ENCODE results near the gene EID2.

EID2 gene

GRCh38 chr19:39507715-39508364 lies 32.1 kb downstream of the EID2 start:
- no peak for DNase-seq (ENCODE audit: low read depth in 2 of 2)
- TF ChIP-seq, protein P1, sequence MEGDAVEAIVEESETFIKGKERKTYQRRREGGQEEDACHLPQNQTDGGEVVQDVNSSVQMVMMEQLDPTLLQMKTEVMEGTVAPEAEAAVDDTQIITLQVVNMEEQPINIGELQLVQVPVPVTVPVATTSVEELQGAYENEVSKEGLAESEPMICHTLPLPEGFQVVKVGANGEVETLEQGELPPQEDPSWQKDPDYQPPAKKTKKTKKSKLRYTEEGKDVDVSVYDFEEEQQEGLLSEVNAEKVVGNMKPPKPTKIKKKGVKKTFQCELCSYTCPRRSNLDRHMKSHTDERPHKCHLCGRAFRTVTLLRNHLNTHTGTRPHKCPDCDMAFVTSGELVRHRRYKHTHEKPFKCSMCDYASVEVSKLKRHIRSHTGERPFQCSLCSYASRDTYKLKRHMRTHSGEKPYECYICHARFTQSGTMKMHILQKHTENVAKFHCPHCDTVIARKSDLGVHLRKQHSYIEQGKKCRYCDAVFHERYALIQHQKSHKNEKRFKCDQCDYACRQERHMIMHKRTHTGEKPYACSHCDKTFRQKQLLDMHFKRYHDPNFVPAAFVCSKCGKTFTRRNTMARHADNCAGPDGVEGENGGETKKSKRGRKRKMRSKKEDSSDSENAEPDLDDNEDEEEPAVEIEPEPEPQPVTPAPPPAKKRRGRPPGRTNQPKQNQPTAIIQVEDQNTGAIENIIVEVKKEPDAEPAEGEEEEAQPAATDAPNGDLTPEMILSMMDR (IDR thresholded peaks at IDR 0.05; ENCODE audit: low read depth, low read length), result no peak
- peak overlapping the region; percentile 42 to 51 for H3K4me3 ChIP-seq (replicated peaks in 1 of 2; ENCODE audit: low read depth in 2 of 2, low read length in 2 of 2)

DNA sequence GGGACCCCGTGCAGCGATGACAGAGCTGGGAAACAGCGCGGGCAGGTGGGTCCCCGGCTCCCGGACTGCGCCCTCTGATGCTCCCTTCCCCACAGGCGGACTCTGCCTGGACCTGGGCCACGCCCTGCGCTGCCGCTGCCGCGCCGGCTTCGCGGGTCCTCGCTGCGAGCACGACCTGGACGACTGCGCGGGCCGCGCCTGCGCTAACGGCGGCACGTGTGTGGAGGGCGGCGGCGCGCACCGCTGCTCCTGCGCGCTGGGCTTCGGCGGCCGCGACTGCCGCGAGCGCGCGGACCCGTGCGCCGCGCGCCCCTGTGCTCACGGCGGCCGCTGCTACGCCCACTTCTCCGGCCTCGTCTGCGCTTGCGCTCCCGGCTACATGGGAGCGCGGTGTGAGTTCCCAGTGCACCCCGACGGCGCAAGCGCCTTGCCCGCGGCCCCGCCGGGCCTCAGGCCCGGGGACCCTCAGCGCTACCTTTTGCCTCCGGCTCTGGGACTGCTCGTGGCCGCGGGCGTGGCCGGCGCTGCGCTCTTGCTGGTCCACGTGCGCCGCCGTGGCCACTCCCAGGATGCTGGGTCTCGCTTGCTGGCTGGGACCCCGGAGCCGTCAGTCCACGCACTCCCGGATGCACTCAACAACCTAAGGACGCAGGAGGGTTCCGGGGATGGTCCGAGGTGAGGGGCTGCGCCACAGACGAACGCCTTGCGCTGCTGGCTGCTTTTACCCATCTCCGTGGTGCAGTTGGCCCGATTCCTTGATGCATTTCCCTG lies 32.8 kb downstream of the EID2 start:
- TF ChIP-seq, protein P1 (IDR thresholded peaks at IDR 0.05; ENCODE audit: low read depth, low read length), result no peak
- peak; percentile 60 to 71 for DNase-seq (ENCODE audit: low read depth in 2 of 2)
- H3K4me3 ChIP-seq (replicated peaks in 1 of 2; ENCODE audit: low read depth in 2 of 2, low read length in 2 of 2), result peak overlapping the region; percentile 42 to 51

- TF ChIP-seq, protein P1 (IDR thresholded peaks at IDR 0.05; ENCODE audit: low read depth, low read length), result no peak
- no peak for DNase-seq (ENCODE audit: low read depth in 2 of 2)
- peak overlapping the region in 1 of 2 donors; percentile 51 for H3K4me3 ChIP-seq (replicated peaks in 1 of 2; ENCODE audit: low read depth in 2 of 2, low read length in 2 of 2)
Observed at GRCh38 chr19:39506598-39506943, 33.4 kb downstream of the EID2 start.

- TF ChIP-seq, protein P1 (IDR thresholded peaks at IDR 0.05; ENCODE audit: low read depth, low read length), result peak; percentile 26
- H3K4me3 ChIP-seq (replicated peaks in 1 of 2; ENCODE audit: low read depth in 2 of 2, low read length in 2 of 2), result no peak overlapping the region
- peak; percentile 74 to 79 for DNase-seq (ENCODE audit: low read depth in 2 of 2)
Observed at GRCh38 chr19:39502640-39503417, 37.1 kb downstream of the EID2 start.

GRCh38 chr19:39501340-39501739 lies 38.6 kb downstream of the EID2 start:
- DNase-seq (ENCODE audit: low read depth in 2 of 2), result no peak
- TF ChIP-seq, protein P1 (IDR thresholded peaks at IDR 0.05; ENCODE audit: low read depth, low read length), result no peak
- H3K4me3 ChIP-seq (replicated peaks in 1 of 2; ENCODE audit: low read depth in 2 of 2, low read length in 2 of 2), result no peak overlapping the region

- TF ChIP-seq, protein P1 (IDR thresholded peaks at IDR 0.05; ENCODE audit: low read depth, low read length), result no peak
- no peak overlapping the region for H3K4me3 ChIP-seq (replicated peaks in 1 of 2; ENCODE audit: low read depth in 2 of 2, low read length in 2 of 2)
- no peak for DNase-seq (ENCODE audit: low read depth in 2 of 2)
Observed at GRCh38 chr19:39500543-39500942, 39.4 kb downstream of the EID2 start.
